ENCODE data around the gene ACTR8.

The ACTR8 gene

DNA sequence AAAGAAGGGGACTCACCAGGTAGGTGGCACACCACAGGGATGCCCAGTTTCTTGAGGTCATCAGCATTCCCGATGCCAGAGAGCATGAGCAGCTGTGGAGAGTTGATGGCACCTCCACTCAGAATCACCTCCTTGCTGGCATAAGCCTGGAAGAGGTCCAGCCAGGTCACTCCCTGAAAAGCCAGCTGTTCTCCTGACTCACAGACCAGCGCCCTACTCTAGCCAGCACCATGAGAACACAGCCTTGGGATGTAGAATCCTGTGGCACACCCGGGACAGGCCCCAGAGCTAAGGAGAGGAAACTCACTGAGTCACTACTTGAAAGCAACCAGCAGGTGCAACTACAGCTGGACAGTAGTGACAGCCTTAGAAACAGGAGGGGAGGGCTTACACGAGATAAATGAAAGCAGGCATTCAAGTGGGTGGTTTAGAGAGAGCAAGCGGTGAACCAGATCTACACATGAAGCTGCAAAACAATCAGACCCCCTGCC, 60.3 kb downstream of the ACTR8 start:
- Histone ChIP-seq H3K4me1 (ENCODE audit: control insufficient read depth, insufficient read depth, low read length, unreplicated experiment) (no peaks in the 10 kb centered on the region), H3K36me3 (ENCODE audit: insufficient read depth, low read length) (no peaks in the 10 kb centered on the region), H2AFZ (ENCODE audit: low read length, unreplicated experiment) (no peak overlapping the region), H3K4me3 (ENCODE audit: low read depth, low read length) (no peak overlapping the region), H3K27me3 (ENCODE audit: insufficient read depth, low read length) (no peaks in the 10 kb centered on the region), H3K27ac (ENCODE audit: low read depth, low read length) (no peak overlapping the region), H3K79me2 (ENCODE audit: control insufficient read depth, insufficient read depth, low read length, unreplicated experiment) (no peaks in the 10 kb centered on the region)

GRCh38 chr3:53820756-53821580, 61.0 kb downstream of the ACTR8 start:
- H3K36me3 ChIP-seq (ENCODE audit: insufficient read depth, low read length) = no peaks in the 10 kb centered on the region
- no peak overlapping the region for H2AFZ ChIP-seq (ENCODE audit: low read length, unreplicated experiment)
- no peaks in the 10 kb centered on the region for H3K27me3 ChIP-seq (ENCODE audit: insufficient read depth, low read length)
- no peaks in the 10 kb centered on the region for H3K79me2 ChIP-seq (ENCODE audit: control insufficient read depth, insufficient read depth, low read length, unreplicated experiment)
- H3K4me3 ChIP-seq (ENCODE audit: low read depth, low read length) = no peak overlapping the region
- H3K4me1 ChIP-seq (ENCODE audit: control insufficient read depth, insufficient read depth, low read length, unreplicated experiment) = no peaks in the 10 kb centered on the region
- no peak overlapping the region for H3K27ac ChIP-seq (ENCODE audit: low read depth, low read length)

GRCh38 chr3:53820084-53820483, 61.9 kb downstream of the ACTR8 start:
- no peak overlapping the region for H3K4me3 ChIP-seq (ENCODE audit: low read depth, low read length)
- H3K27ac ChIP-seq (ENCODE audit: low read depth, low read length) = no peak overlapping the region
- no peaks in the 10 kb centered on the region for H3K27me3 ChIP-seq (ENCODE audit: insufficient read depth, low read length)
- H3K79me2 ChIP-seq (ENCODE audit: control insufficient read depth, insufficient read depth, low read length, unreplicated experiment) = no peaks in the 10 kb centered on the region
- no peaks in the 10 kb centered on the region for H3K36me3 ChIP-seq (ENCODE audit: insufficient read depth, low read length)
- no peak overlapping the region for H2AFZ ChIP-seq (ENCODE audit: low read length, unreplicated experiment)
- no peaks in the 10 kb centered on the region for H3K4me1 ChIP-seq (ENCODE audit: control insufficient read depth, insufficient read depth, low read length, unreplicated experiment)

DNA sequence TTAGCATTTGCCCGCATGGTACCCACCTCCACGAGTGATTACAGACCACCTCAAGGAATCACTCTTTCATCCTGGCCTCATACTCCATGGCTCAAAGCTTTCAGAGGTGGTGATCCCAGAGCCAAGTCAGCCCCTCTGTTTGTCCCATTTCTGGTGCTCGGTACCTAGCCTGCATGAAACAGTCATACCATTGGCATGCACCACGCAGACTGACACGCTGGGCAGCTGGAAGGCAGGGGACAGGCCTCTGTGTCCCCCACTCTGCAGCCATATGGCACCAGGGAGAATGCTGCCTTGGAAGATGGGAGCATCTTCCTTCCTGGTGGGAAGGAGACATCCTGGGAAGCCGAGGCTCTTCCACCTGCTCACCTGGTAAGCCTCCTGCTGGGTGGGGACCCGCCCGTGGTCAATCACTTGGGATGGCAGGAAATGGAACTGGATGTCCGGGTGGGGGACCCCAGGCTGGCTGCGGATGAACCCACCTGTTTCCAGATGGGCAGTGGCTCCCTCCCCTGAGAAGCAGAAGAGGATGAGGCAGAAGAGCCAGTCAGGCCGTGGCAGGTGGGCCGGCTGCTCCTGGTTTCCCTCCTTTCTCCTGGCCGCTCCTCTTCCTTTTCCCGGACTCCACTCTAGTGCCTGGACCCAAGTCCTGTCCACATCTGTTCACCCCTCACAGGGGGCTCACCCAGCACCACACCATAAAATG, 62.6 kb downstream of the ACTR8 start:
- no peak overlapping the region for H2AFZ ChIP-seq (ENCODE audit: low read length, unreplicated experiment)
- H3K27ac ChIP-seq (ENCODE audit: low read depth, low read length) = no peak overlapping the region
- no peaks in the 10 kb centered on the region for H3K27me3 ChIP-seq (ENCODE audit: insufficient read depth, low read length)
- no peaks in the 10 kb centered on the region for H3K36me3 ChIP-seq (ENCODE audit: insufficient read depth, low read length)
- no peak overlapping the region for H3K4me3 ChIP-seq (ENCODE audit: low read depth, low read length)
- no peaks in the 10 kb centered on the region for H3K4me1 ChIP-seq (ENCODE audit: control insufficient read depth, insufficient read depth, low read length, unreplicated experiment)
- H3K79me2 ChIP-seq (ENCODE audit: control insufficient read depth, insufficient read depth, low read length, unreplicated experiment) = no peaks in the 10 kb centered on the region

DNA sequence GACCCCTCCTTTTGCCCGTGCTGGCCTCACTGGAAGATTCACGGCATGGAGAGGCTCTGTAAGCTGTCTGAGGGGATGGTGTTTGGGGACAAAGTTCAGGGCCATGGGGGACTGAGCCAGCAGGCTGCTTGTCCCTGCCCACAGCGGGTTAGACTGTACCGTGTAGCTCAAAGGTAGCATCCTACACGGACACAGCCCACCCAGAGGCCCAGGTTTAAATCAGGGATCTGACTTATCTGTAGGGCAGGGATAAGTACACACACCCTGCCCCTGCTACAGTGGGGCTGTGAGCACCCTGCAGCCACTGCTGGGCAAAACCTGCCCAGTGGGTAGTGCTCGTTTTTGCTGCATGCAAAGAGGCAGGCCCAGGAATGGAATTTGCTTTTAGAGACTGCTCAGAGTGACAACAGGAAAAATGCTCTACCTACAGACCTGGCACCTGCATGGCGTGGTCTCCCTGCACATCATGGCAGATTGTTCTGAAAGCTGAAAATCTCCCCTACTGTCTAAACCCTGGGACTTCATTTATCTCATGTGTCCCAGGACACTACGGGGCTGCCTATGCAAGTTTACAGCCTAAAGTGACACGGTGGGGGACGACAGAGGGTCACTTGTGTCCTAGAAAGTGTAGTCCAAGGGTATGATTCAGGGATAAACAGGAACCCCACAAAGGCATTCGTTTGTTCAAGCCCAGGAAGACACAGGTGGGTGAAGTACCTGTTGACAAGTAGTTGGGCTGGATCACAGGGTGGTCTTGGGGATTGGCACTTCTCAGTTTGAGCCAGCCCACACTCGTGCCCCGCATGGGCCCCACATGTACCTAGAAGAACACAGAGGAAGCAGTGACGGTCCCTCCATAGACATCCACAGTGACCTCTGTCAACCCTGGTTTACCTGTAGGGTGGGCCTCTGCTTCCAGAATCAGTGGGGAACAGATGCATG, 63.5 kb downstream of the ACTR8 start:
- Histone ChIP-seq H3K4me3 (ENCODE audit: low read depth, low read length) (no peak overlapping the region), H3K36me3 (ENCODE audit: insufficient read depth, low read length) (no peaks in the 10 kb centered on the region), H3K4me1 (ENCODE audit: control insufficient read depth, insufficient read depth, low read length, unreplicated experiment) (no peaks in the 10 kb centered on the region), H3K79me2 (ENCODE audit: control insufficient read depth, insufficient read depth, low read length, unreplicated experiment) (no peaks in the 10 kb centered on the region), H3K27ac (ENCODE audit: low read depth, low read length) (no peak overlapping the region), H2AFZ (ENCODE audit: low read length, unreplicated experiment) (no peak overlapping the region), H3K27me3 (ENCODE audit: insufficient read depth, low read length) (no peaks in the 10 kb centered on the region)

DNA sequence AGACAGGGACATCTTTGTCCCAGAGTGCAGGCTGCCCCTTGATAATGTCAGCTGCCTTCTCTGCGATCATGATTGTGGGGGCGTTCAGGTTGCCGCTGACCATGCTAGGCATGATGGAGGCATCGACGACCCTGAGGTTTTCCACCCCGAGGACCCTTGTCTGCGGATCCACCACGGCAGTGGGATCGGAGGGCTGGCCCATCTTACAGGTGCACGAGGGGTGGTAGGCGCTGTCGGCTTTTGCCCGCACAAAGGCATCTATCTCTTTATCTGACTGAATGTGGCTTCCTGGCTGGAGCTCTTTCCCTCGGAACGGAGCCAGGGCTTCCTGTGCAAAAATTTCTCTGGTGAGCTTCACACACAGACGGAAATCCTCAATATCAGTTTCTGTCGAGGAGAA, 64.1 kb downstream of the ACTR8 start:
- no peaks in the 10 kb centered on the region for H3K36me3 ChIP-seq (ENCODE audit: insufficient read depth, low read length)
- no peaks in the 10 kb centered on the region for H3K79me2 ChIP-seq (ENCODE audit: control insufficient read depth, insufficient read depth, low read length, unreplicated experiment)
- no peaks in the 10 kb centered on the region for H3K4me1 ChIP-seq (ENCODE audit: control insufficient read depth, insufficient read depth, low read length, unreplicated experiment)
- H2AFZ ChIP-seq (ENCODE audit: low read length, unreplicated experiment) = no peak overlapping the region
- H3K27me3 ChIP-seq (ENCODE audit: insufficient read depth, low read length) = no peaks in the 10 kb centered on the region
- H3K27ac ChIP-seq (ENCODE audit: low read depth, low read length) = no peak overlapping the region
- no peak overlapping the region for H3K4me3 ChIP-seq (ENCODE audit: low read depth, low read length)

DNA sequence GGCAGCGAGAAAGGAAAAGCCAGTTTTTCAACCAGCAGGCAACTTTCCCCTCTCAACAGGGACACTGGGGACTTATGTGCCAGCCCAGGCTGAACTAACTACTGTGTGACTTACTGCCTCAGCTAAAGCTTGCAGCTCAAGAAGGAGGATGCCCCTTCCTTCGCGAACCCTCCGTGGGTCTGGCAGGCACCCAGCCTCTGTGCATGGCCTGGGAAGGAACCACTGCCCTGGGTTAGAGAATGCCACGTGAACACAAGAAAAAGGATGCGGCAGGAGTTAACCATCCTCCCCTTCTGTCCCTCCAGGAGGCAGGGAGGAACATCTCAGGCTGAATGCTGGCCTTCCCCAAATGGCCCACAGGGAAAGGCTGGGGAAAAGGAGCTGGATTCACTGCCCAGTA, 64.7 kb downstream of the ACTR8 start:
- Histone ChIP-seq H2AFZ (ENCODE audit: low read length, unreplicated experiment) (no peak overlapping the region), H3K27me3 (ENCODE audit: insufficient read depth, low read length) (no peaks in the 10 kb centered on the region), H3K4me1 (ENCODE audit: control insufficient read depth, insufficient read depth, low read length, unreplicated experiment) (no peaks in the 10 kb centered on the region), H3K4me3 (ENCODE audit: low read depth, low read length) (no peak overlapping the region), H3K36me3 (ENCODE audit: insufficient read depth, low read length) (no peaks in the 10 kb centered on the region), H3K79me2 (ENCODE audit: control insufficient read depth, insufficient read depth, low read length, unreplicated experiment) (no peaks in the 10 kb centered on the region), H3K27ac (ENCODE audit: low read depth, low read length) (no peak overlapping the region)
